H9 (cell line): ENCODE measurements around the gene LINC01488. TPM values are rescaled to one million over a fixed set of nuclear protein-coding genes. Genes with fewer than 3 reads are reported as not detected.

Experiments used
- DNase-seq: peaks from one replicate; pipeline ENCODE4 v3.0.0-alpha.2; 2017
- H2AFZ ChIP-seq: one replicate; pipeline ENCODE4 v1.6.1; 2013; ENCODE audit warnings: mild to moderate bottlenecking, low read length, control low read depth, moderate library complexity
- H2AK5ac ChIP-seq: 2 replicates; pipeline ENCODE4 v1.6.1; 2013; ENCODE audit warnings: low read length, control low read depth, mixed read lengths; ENCODE audit not compliant: insufficient read length
- H2BK120ac ChIP-seq: one replicate; pipeline ENCODE4 v1.6.1; 2013; ENCODE audit warnings: low read depth, mild to moderate bottlenecking, low read length, control low read depth, inconsistent platforms; ENCODE audit not compliant: poor library complexity, severe bottlenecking
- H2BK12ac ChIP-seq: 2 replicates; pipeline ENCODE4 v1.6.1; 2013; ENCODE audit warnings: low read length, control low read depth, mixed read lengths, low read depth; ENCODE audit not compliant: insufficient read length
- H2BK15ac ChIP-seq: 2 replicates; pipeline ENCODE4 v1.6.1; 2013; ENCODE audit warnings: low read depth, low read length, control low read depth
- H2BK20ac ChIP-seq: one replicate; pipeline ENCODE4 v1.6.1; 2013; ENCODE audit warnings: low read depth, mild to moderate bottlenecking, low read length, control low read depth, inconsistent platforms; ENCODE audit not compliant: poor library complexity, severe bottlenecking
- H2BK5ac ChIP-seq: 2 replicates; pipeline ENCODE4 v1.6.1; 2013; ENCODE audit warnings: low read length, control low read depth, mixed read lengths; ENCODE audit not compliant: insufficient read length
- H3K14ac ChIP-seq: 2 replicates; pipeline ENCODE4 v1.6.1; 2013; ENCODE audit warnings: low read length, control low read depth; ENCODE audit not compliant: insufficient read depth
- H3K18ac ChIP-seq: 2 replicates; pipeline ENCODE4 v1.6.1; 2013; ENCODE audit warnings: low read depth, mild to moderate bottlenecking, mixed read lengths, low read length, control low read depth; ENCODE audit not compliant: insufficient read length
- H3K23ac ChIP-seq: 2 replicates; pipeline ENCODE4 v1.6.1; 2013; ENCODE audit warnings: low read length, control low read depth, mixed read lengths, low read depth; ENCODE audit not compliant: insufficient read length
- H3K23me2 ChIP-seq: 2 replicates; pipeline ENCODE4 v1.6.1; 2013; ENCODE audit warnings: low read depth, mild to moderate bottlenecking, mixed read lengths, low read length, control low read depth; ENCODE audit not compliant: insufficient read length, poor library complexity, severe bottlenecking
- H3K27ac ChIP-seq: 2 replicates; pipeline ENCODE4 v1.5.1; 2013; ENCODE audit warnings: low read length, control low read depth, mixed read lengths, low read depth; ENCODE audit not compliant: insufficient read length
- H3K27me3 ChIP-seq: 2 replicates; pipeline ENCODE4 v1.6.1; 2013; ENCODE audit warnings: low read length, control low read depth, inconsistent platforms; ENCODE audit not compliant: insufficient read depth
- H3K4ac ChIP-seq: 2 replicates; pipeline ENCODE4 v1.6.1; 2013; ENCODE audit warnings: low read depth, mild to moderate bottlenecking, control low read depth, inconsistent platforms, low read length, moderate library complexity
- H3K4me1 ChIP-seq: 2 replicates; pipeline ENCODE4 v1.6.1; 2013; ENCODE audit warnings: low read length, control low read depth, inconsistent platforms; ENCODE audit not compliant: insufficient read depth
- H3K4me2 ChIP-seq: 2 replicates; pipeline ENCODE4 v1.6.1; 2013; ENCODE audit warnings: low read length, control low read depth, mixed read lengths; ENCODE audit not compliant: insufficient read length, insufficient read depth
- H3K56ac ChIP-seq: 2 replicates; pipeline ENCODE4 v1.6.1; 2013; ENCODE audit warnings: low read depth, mild to moderate bottlenecking, mixed read lengths, low read length, control low read depth; ENCODE audit not compliant: insufficient read length
- H3K79me1 ChIP-seq: 2 replicates; pipeline ENCODE4 v1.6.1; 2013; ENCODE audit warnings: low read depth, mild to moderate bottlenecking, moderate library complexity, low read length, control low read depth, inconsistent platforms; ENCODE audit not compliant: insufficient read depth, poor library complexity, severe bottlenecking
- H3K79me2 ChIP-seq: 2 replicates; pipeline ENCODE4 v1.6.1; 2013; ENCODE audit warnings: low read length, control low read depth, inconsistent platforms; ENCODE audit not compliant: insufficient read depth
- H3K9ac ChIP-seq: 2 replicates; pipeline ENCODE4 v1.6.1; 2013; ENCODE audit warnings: low read length, control low read depth, mixed read lengths; ENCODE audit not compliant: insufficient read length; ENCODE audit errors: extremely low read depth
- H3K9me3 ChIP-seq: one replicate; pipeline ENCODE4 v1.6.1; 2013; ENCODE audit warnings: low read depth, low read length, inconsistent platforms; ENCODE audit not compliant: control insufficient read depth
- H3T11ph ChIP-seq: one replicate; pipeline ENCODE4 v1.6.1; 2013; ENCODE audit warnings: mild to moderate bottlenecking, low read length, control low read depth, inconsistent platforms
- H4K20me1 ChIP-seq: one replicate; pipeline ENCODE4 v1.6.1; 2013; ENCODE audit not compliant: control insufficient read depth, insufficient read length, insufficient read depth
- H4K5ac ChIP-seq: 2 replicates; pipeline ENCODE4 v1.6.1; 2013; ENCODE audit warnings: low read depth, mild to moderate bottlenecking, mixed read lengths, low read length, control low read depth; ENCODE audit not compliant: insufficient read length
- H4K8ac ChIP-seq: replicated peaks from 2 replicates; pipeline ENCODE4 v1.6.1; 2013; ENCODE audit warnings: low read length, control low read depth, mixed read lengths, low read depth; ENCODE audit not compliant: insufficient read length
- H4K91ac ChIP-seq: 2 replicates; pipeline ENCODE4 v1.6.1; 2013; ENCODE audit warnings: low read depth, mild to moderate bottlenecking, moderate library complexity, mixed read lengths, low read length, control low read depth; ENCODE audit not compliant: insufficient read length
- H3K27ac Mint-ChIP-seq, 3 experiments: 2 replicates in 2 of 3; 3 replicates in 1 of 3; pipeline ENCODE4 v1.8.0; 2020 to 2021; ENCODE audit warnings: mixed read lengths in 3 of 3, mild to moderate bottlenecking in 1 of 3, moderate library complexity in 1 of 3
- H3K27me3 Mint-ChIP-seq: 2 replicates; pipeline ENCODE4 v1.8.0; 2021; ENCODE audit warnings: low read depth, mild to moderate bottlenecking, moderate library complexity, mixed read lengths
- H3K36me3 Mint-ChIP-seq, 3 experiments: 2 replicates in 2 of 3; 3 replicates in 1 of 3; pipeline ENCODE4 v1.8.0; 2020 to 2021; ENCODE audit warnings: low read depth in 3 of 3, mixed read lengths in 3 of 3; ENCODE audit not compliant: insufficient read depth in 1 of 3
- H3K4me1 Mint-ChIP-seq, 2 experiments: 2 replicates each; pipeline ENCODE4 v1.8.0; 2020; ENCODE audit warnings: mixed read lengths in 2 of 2
- H3K4me3 Mint-ChIP-seq, 2 experiments: 2 replicates in 1 of 2; 3 replicates in 1 of 2; pipeline ENCODE4 v1.8.0; 2020 to 2021; ENCODE audit warnings: mild to moderate bottlenecking in 2 of 2, mixed read lengths in 2 of 2, moderate library complexity in 1 of 2
- H3K9me3 Mint-ChIP-seq, 2 experiments: 2 replicates in 1 of 2; 3 replicates in 1 of 2; pipeline ENCODE4 v1.8.0; 2020; ENCODE audit warnings: mild to moderate bottlenecking in 2 of 2, mixed read lengths in 2 of 2, moderate library complexity in 1 of 2
- WGBS: extraction: QIAGEN DNeasy Blood & Tissue Kit; methylation state at CpG from one replicate; pipeline ENCODE4 v1.1.7; 2013; ENCODE audit warnings: missing lambda C conversion rate, low lambda C conversion rate, mixed read lengths; ENCODE audit not compliant: insufficient read length; ENCODE audit errors: extremely low coverage; 5-methylcytosine and 5-hydroxymethylcytosine counted together
- total RNA-seq: library from RNA; stranded (reverse); gene quantifications from 2 replicates; pipeline ENCODE4 v1.2.1, GENCODE V29; 2021
- TF ChIP-seq, protein P1 (sequence below): fragments of 200-600 bp; sonication (generic); conservative IDR thresholded peaks from 3 replicates; pipeline ENCODE4 v1.8.0; 2021; ENCODE audit warnings: antibody characterized with exemption, mild to moderate bottlenecking

Gene LINC01488
- total RNA-seq, 1 experiment from 2014 or later, result not detected

GRCh38 chr11:69466039-69466438, 15.4 kb upstream of the LINC01488 start:
- Histone ChIP-seq H2BK5ac (no peak overlapping the region), H3K56ac (no peak overlapping the region), H3K27me3 (no peaks in the 10 kb centered on the region), H4K20me1 (no peaks in the 10 kb centered on the region), H2BK20ac (no peak overlapping the region), H3K9ac (no peak overlapping the region), H4K8ac (no peak overlapping the region), H3K79me2 (no peaks in the 10 kb centered on the region), H3K4me2 (no peak overlapping the region), H3K9me3 (no peaks in the 10 kb centered on the region), H4K91ac (no peak overlapping the region), H4K5ac (no peak overlapping the region), H3K14ac (no peak overlapping the region), H2AK5ac (no peak overlapping the region), H3T11ph (no peak overlapping the region), H2BK15ac (no peak overlapping the region), H2AFZ (no peak overlapping the region), H3K79me1 (no peaks in the 10 kb centered on the region), H3K27ac (no peak overlapping the region), H3K4me1 (no peaks in the 10 kb centered on the region; the same call in 1 of the 2 replicates), H3K4ac (no peak overlapping the region), H3K18ac (no peak overlapping the region), H2BK12ac (no peak overlapping the region), H3K23me2 (no peaks in the 10 kb centered on the region), H3K23ac (no peak overlapping the region), H2BK120ac (no peak overlapping the region)
- H3K36me3 Mint-ChIP-seq, result peaks cover 0 to 4% (median 2%) of the 10 kb centered on the region in 3 experiments; a peak in 5 of 7 replicates
- no peak for DNase-seq
- H3K4me1 Mint-ChIP-seq, result peaks cover 25% of the 10 kb centered on the region in 2 experiments
- H3K27me3 Mint-ChIP-seq, result peaks cover 30% of the 10 kb centered on the region
- H3K27ac Mint-ChIP-seq, result no peak overlapping the region
- peaks cover 3% of the 10 kb centered on the region in 2 experiments; a peak in 4 of 5 replicates for H3K9me3 Mint-ChIP-seq
- WGBS, result no CpG with 5 or more reads among the region's 6 CpGs
- no peak overlapping the region for H3K4me3 Mint-ChIP-seq
- TF ChIP-seq, protein P1, sequence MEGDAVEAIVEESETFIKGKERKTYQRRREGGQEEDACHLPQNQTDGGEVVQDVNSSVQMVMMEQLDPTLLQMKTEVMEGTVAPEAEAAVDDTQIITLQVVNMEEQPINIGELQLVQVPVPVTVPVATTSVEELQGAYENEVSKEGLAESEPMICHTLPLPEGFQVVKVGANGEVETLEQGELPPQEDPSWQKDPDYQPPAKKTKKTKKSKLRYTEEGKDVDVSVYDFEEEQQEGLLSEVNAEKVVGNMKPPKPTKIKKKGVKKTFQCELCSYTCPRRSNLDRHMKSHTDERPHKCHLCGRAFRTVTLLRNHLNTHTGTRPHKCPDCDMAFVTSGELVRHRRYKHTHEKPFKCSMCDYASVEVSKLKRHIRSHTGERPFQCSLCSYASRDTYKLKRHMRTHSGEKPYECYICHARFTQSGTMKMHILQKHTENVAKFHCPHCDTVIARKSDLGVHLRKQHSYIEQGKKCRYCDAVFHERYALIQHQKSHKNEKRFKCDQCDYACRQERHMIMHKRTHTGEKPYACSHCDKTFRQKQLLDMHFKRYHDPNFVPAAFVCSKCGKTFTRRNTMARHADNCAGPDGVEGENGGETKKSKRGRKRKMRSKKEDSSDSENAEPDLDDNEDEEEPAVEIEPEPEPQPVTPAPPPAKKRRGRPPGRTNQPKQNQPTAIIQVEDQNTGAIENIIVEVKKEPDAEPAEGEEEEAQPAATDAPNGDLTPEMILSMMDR, result no peak
